ENCODE data around the gene PGAM4. TPM values are rescaled to one million over a fixed set of nuclear protein-coding genes. Genes with fewer than 3 reads are reported as not detected.

PGAM4 gene
- total RNA-seq, 2 experiments from 2014 or later, result not detected

- peaks cover 41% of the 10 kb centered on the region for H3K36me3 Mint-ChIP-seq (ENCODE audit: low read depth)
- no peak for TF ChIP-seq CTCF (IDR thresholded peaks at IDR 0.05)
- no peak overlapping the region for H3K4me3 Mint-ChIP-seq
- H3K27ac Mint-ChIP-seq, result no peak overlapping the region
- Histone ChIP-seq H3K36me3 (ENCODE audit: insufficient read depth, low read length) (no peaks in the 10 kb centered on the region), H3K9me3 (ENCODE audit: control insufficient read depth in 1 of 2, insufficient read depth in 1 of 2, low read length in 2 of 2) (no peaks in the 10 kb centered on the region), H3K27ac (ENCODE audit: low read depth in 1 of 2, low read length in 2 of 2) (no peak overlapping the region), H3K27me3 (ENCODE audit: control insufficient read depth in 1 of 2, insufficient read depth in 2 of 2, low read length in 2 of 2) (no peaks in the 10 kb centered on the region), H3K4me1 (ENCODE audit: insufficient read depth, low read length) (no peaks in the 10 kb centered on the region), H3K4me3 (ENCODE audit: low read length) (no peak overlapping the region)
- H3K27me3 Mint-ChIP-seq, result no peaks in the 10 kb centered on the region
- ChIA-PET CTCF (no interaction called here), POLR2A (no interaction called here)
- H3K4me1 Mint-ChIP-seq (ENCODE audit: low read depth), result no peaks in the 10 kb centered on the region
- ATAC-seq (ENCODE audit: poor library complexity) (no peak), DNase-seq (no peak)
- H3K9me3 Mint-ChIP-seq, result no peaks in the 10 kb centered on the region
- intact Hi-C loops (cut with DNase I, micrococcal nuclease), result no loop called here
These were observed 8.1 kb upstream of the PGAM4 start for GRCh38 chrX:77977518-77977917.

- Histone ChIP-seq H3K9me3 (ENCODE audit: control insufficient read depth in 1 of 2, insufficient read depth in 1 of 2, low read length in 2 of 2) (no peaks in the 10 kb centered on the region), H3K36me3 (ENCODE audit: insufficient read depth, low read length) (no peaks in the 10 kb centered on the region), H3K4me1 (ENCODE audit: insufficient read depth, low read length) (no peaks in the 10 kb centered on the region), H3K27ac (ENCODE audit: low read depth in 1 of 2, low read length in 2 of 2) (no peak overlapping the region), H3K27me3 (ENCODE audit: control insufficient read depth in 1 of 2, insufficient read depth in 2 of 2, low read length in 2 of 2) (no peaks in the 10 kb centered on the region), H3K4me3 (ENCODE audit: low read length) (no peak overlapping the region)
- no peak overlapping the region for H3K4me3 Mint-ChIP-seq
- ATAC-seq (ENCODE audit: poor library complexity) (no peak), DNase-seq (no peak)
- H3K9me3 Mint-ChIP-seq, result no peaks in the 10 kb centered on the region
- peaks cover 43% of the 10 kb centered on the region for H3K36me3 Mint-ChIP-seq (ENCODE audit: low read depth)
- H3K27ac Mint-ChIP-seq, result no peak overlapping the region
- H3K27me3 Mint-ChIP-seq, result no peaks in the 10 kb centered on the region
- ChIA-PET CTCF (no interaction called here), POLR2A (no interaction called here)
- no peak for TF ChIP-seq CTCF (IDR thresholded peaks at IDR 0.05)
- H3K4me1 Mint-ChIP-seq (ENCODE audit: low read depth), result no peaks in the 10 kb centered on the region
- intact Hi-C loops (cut with DNase I, micrococcal nuclease), result no loop called here
These were observed 7.7 kb upstream of the PGAM4 start for GRCh38 chrX:77977095-77977494.

GRCh38 chrX:77975755-77976154, 6.3 kb upstream of the PGAM4 start:
- H3K4me3 Mint-ChIP-seq, result no peak overlapping the region
- no peaks in the 10 kb centered on the region for H3K9me3 Mint-ChIP-seq
- peaks cover 45% of the 10 kb centered on the region for H3K36me3 Mint-ChIP-seq (ENCODE audit: low read depth)
- ATAC-seq (ENCODE audit: poor library complexity), result no peak
- no peaks in the 10 kb centered on the region for H3K27me3 ChIP-seq (ENCODE audit: control insufficient read depth in 1 of 2, insufficient read depth in 2 of 2, low read length in 2 of 2)
- no peak overlapping the region for H3K27ac Mint-ChIP-seq
- no peaks in the 10 kb centered on the region for H3K4me1 ChIP-seq (ENCODE audit: insufficient read depth, low read length)
- no peaks in the 10 kb centered on the region for H3K27me3 Mint-ChIP-seq
- no peaks in the 10 kb centered on the region for H3K9me3 ChIP-seq (ENCODE audit: control insufficient read depth in 1 of 2, insufficient read depth in 1 of 2, low read length in 2 of 2)
- H3K4me3 ChIP-seq (ENCODE audit: low read length), result no peak overlapping the region
- no peak for DNase-seq
- no peaks in the 10 kb centered on the region for H3K4me1 Mint-ChIP-seq (ENCODE audit: low read depth)
- CTCF ChIA-PET, result no interaction called here
- intact Hi-C loops (cut with DNase I, micrococcal nuclease), result no loop called here
- H3K36me3 ChIP-seq (ENCODE audit: insufficient read depth, low read length), result no peaks in the 10 kb centered on the region
- POLR2A ChIA-PET, result no interaction called here
- no peak overlapping the region for H3K27ac ChIP-seq (ENCODE audit: low read depth in 1 of 2, low read length in 2 of 2)
- no peak for TF ChIP-seq CTCF (IDR thresholded peaks at IDR 0.05)

Data from CD4-positive, alpha-beta T cell (primary cell).